Measurements from ENCODE around the gene SAE1. TPM values are rescaled to one million over a fixed set of nuclear protein-coding genes. Genes with fewer than 3 reads are reported as not detected.
"Not testable (repeated sequence)": the region's sequence is repeated elsewhere in the genome, so short reads cannot be mapped to it uniquely, and the experiment has no call there.

The SAE1 gene
- total RNA-seq = 56.9 TPM

- peak; percentile 96 for DNase-seq (ENCODE audit: low spot score)
These were observed at the start of gene SAE1 for GRCh38 chr19:47130589-47131227. Gene SAE1 (plus strand): TSS chr19:47130835. CDS start chr19:47130931, 96 bp downstream.

- DNase-seq (ENCODE audit: low spot score) = no peak
These were observed 49.5 kb upstream of the SAE1 start for GRCh38 chr19:47081095-47081494.

- DNase-seq (ENCODE audit: low spot score) = no peak
These were observed 48.1 kb upstream of the SAE1 start for GRCh38 chr19:47082493-47082892.

- DNase-seq (ENCODE audit: low spot score) = no peak
These were observed 45.7 kb upstream of the SAE1 start for GRCh38 chr19:47084879-47085439.

GRCh38 chr19:47086280-47086679, 44.4 kb upstream of the SAE1 start:
- no peak for DNase-seq (ENCODE audit: low spot score)

GRCh38 chr19:47089767-47090350, 40.8 kb upstream of the SAE1 start:
- no peak for DNase-seq (ENCODE audit: low spot score)

- no peak for DNase-seq (ENCODE audit: low spot score)
These were observed 37.4 kb upstream of the SAE1 start for GRCh38 chr19:47093254-47093653.

GRCh38 chr19:47093841-47094240, 36.8 kb upstream of the SAE1 start:
- no peak for DNase-seq (ENCODE audit: low spot score)

GRCh38 chr19:47094557-47095475, 35.8 kb upstream of the SAE1 start:
- DNase-seq (ENCODE audit: low spot score) = no peak

GRCh38 chr19:47095476-47096099, 35.0 kb upstream of the SAE1 start:
- no peak for DNase-seq (ENCODE audit: low spot score)

GRCh38 chr19:47096100-47096704, 34.4 kb upstream of the SAE1 start:
- DNase-seq (ENCODE audit: low spot score) = peak; percentile 81

GRCh38 chr19:47096721-47097120, 33.9 kb upstream of the SAE1 start:
- DNase-seq (ENCODE audit: low spot score) = no peak

GRCh38 chr19:47097396-47098201, 33.0 kb upstream of the SAE1 start:
- no peak for DNase-seq (ENCODE audit: low spot score)

- no peak for DNase-seq (ENCODE audit: low spot score)
These were observed 32.0 kb upstream of the SAE1 start for GRCh38 chr19:47098608-47099007.

GRCh38 chr19:47099576-47100050, 31.0 kb upstream of the SAE1 start:
- no peak for DNase-seq (ENCODE audit: low spot score)

GRCh38 chr19:47100290-47100689, 30.3 kb upstream of the SAE1 start:
- DNase-seq (ENCODE audit: low spot score) = no peak

- DNase-seq (ENCODE audit: low spot score) = not testable (repeated sequence)
These were observed 29.5 kb upstream of the SAE1 start for GRCh38 chr19:47101116-47101515.

GRCh38 chr19:47102346-47103060, 28.1 kb upstream of the SAE1 start:
- no peak for DNase-seq (ENCODE audit: low spot score)

GRCh38 chr19:47104680-47105079, 26.0 kb upstream of the SAE1 start:
- no peak for DNase-seq (ENCODE audit: low spot score)

- DNase-seq (ENCODE audit: low spot score) = no peak
These were observed 24.8 kb upstream of the SAE1 start for GRCh38 chr19:47105874-47106273.
